DMS79 treated with DMSO at 0.1 percent for 48 hours (cell line): Measurements from ENCODE around the gene CDK5RAP2.

ENCODE experiments used
- DNase-seq: peaks from one replicate; lab custom pipeline; 2025; lab: John Stamatoyannopoulos, UW

The CDK5RAP2 gene

DNA sequence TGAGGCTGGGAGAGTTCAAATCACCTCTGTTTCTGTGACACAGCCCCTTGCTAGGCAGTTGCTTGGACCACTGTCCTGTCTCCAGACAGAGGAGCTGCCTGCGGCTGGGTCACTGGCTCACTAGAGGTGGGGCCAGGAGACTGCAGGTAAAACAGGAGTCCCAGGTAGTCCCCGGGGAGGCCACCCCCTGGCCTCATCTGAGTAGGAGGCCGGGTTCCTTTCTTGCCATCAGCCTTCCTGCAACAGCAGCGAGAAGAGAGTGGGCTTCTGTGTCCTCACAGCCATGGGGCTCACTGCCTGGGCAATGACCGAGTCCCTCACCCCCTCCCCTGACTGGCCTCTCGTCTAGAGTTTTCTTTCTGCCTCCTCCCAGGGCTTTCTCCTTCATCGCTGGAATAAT lies 197.5 kb downstream of the CDK5RAP2 start:
- no peak for DNase-seq

- no peak for DNase-seq
Observed at GRCh38 chr9:120381839-120382238, 198.1 kb downstream of the CDK5RAP2 start.

DNA sequence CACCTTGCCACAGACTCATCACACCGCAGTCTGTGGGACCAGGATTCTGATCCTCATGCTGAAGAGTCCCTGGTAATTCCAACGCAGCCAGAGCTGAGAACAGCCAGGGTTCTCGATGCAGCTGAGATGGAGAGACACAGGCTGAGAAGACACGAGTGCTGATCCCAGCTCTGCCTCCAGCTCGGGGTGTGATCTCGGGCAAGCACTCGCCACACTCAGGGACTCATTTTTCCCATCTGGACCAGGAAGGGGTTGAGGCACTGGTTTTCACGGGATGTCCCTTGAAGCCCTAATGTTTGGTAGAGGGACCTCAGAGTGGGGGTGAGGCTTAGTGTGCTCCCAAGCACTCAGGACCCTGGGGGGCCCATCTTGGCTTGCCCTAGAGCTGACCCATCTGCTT lies 200.4 kb downstream of the CDK5RAP2 start:
- no peak for DNase-seq

- no peak for DNase-seq
Observed at GRCh38 chr9:120378680-120379079, 201.3 kb downstream of the CDK5RAP2 start.

- no peak for DNase-seq
Observed at GRCh38 chr9:120377268-120378159, 202.5 kb downstream of the CDK5RAP2 start.

GRCh38 chr9:120376101-120376500 lies 203.9 kb downstream of the CDK5RAP2 start:
- DNase-seq: no peak

DNA sequence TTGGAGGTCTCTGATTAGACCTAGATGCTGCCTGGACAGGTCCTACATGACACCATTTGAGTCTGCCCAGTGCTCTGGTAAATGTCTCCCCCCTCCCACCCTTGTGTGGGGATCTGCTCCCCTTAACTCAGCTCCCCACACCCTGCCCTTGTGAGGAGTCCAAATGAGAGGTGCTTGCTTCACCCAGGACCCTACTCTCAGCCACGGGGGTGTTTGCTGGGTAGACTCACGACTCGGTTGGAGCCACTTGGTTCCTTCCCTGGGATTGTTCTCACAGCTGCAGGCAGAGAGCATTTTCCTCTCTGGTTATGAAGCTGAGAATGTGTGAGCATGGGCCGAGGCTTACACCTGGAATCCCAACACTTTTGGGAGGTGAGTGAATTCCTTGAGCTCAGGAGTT lies 204.7 kb downstream of the CDK5RAP2 start:
- DNase-seq: no peak

GRCh38 chr9:120374817-120375216 lies 205.2 kb downstream of the CDK5RAP2 start:
- no peak for DNase-seq

DNA sequence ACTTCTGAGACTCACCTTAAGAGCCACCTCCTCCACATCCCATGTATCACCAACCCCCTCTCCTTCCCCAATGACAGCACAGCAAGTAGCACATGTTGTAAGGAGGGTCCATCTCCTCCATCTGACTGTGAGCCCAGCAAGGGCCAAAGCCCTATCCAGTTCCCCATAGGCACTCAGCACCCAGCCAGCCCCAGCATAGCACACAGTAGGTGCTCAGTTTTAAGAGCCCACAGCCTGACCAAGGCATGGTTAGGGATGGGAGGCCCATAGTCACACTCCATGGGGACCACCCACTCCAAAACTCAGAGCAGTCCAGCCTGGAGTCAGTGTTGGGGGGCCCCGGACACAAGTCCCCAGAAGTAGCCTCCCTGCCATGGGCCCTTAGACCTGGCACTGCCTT lies 205.7 kb downstream of the CDK5RAP2 start:
- DNase-seq: no peak

DNA sequence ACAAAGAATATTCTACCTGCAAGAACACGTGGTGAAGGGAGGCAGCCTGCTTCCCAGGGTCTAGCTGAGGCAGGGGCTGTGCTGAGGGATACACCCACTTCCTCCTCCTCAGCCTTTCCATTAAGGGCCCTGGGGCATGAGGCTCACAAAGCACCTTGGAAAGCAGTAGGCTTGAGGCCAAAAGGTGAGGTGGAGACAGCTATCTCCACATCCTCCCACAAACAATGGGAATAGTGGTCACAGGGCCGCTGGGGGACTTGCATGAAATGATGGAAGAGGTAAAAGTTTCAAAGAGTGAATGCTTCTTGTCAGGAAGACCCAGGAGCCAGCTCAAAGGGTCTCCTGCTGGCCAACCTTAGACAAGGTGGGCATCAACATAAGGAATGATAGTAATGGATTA lies 207.9 kb downstream of the CDK5RAP2 start:
- DNase-seq: no peak

- DNase-seq: no peak
Observed at GRCh38 chr9:120369608-120370220, 210.3 kb downstream of the CDK5RAP2 start.

GRCh38 chr9:120368799-120369198 lies 211.2 kb downstream of the CDK5RAP2 start:
- no peak for DNase-seq

GRCh38 chr9:120366644-120367019 lies 213.3 kb downstream of the CDK5RAP2 start:
- no peak for DNase-seq

GRCh38 chr9:120365386-120365785 lies 214.6 kb downstream of the CDK5RAP2 start:
- DNase-seq: no peak

- no peak for DNase-seq
Observed at GRCh38 chr9:120363697-120364096, 216.3 kb downstream of the CDK5RAP2 start.

DNA sequence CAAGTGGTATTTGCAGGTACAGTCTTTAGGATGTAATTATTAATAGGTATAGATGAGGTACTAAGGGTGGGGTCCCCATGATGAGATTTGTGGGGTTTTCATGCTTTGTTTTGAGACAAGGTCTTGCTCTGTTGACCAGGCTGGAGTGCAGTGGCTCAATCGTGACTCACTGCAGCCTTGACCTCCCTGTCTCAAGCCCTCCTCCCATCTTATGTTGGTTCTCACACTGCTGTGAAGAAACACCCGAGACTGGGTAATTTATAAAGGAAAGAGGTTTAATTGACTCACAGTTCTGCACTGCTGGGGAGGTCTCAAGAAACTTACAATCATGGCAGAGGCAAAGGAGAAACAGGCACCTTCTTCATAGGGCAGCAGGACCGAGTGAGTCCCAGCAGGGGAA lies 217.5 kb downstream of the CDK5RAP2 start:
- DNase-seq: no peak

- DNase-seq: no peak
Observed at GRCh38 chr9:120361551-120361950, 218.4 kb downstream of the CDK5RAP2 start.

DNA sequence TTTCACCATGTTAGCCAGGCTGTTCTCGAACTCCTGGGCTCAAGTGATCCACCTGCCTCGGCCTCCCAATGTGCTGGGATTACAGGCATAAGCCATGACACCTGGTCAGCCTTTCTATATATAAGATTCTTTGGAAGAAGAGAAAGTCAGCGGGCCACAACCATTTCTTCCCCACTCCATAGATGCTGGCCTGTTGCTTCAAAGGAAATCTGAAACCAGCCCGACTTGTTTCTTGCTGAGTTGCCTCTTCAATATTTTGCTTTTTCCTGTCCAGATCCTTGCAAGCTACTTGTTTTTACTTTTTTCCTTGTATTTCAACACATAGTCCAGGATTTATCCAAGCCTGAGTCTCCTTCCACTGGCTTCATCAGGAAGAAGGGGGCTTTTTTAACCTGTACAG lies 219.5 kb downstream of the CDK5RAP2 start:
- DNase-seq: no peak

DNA sequence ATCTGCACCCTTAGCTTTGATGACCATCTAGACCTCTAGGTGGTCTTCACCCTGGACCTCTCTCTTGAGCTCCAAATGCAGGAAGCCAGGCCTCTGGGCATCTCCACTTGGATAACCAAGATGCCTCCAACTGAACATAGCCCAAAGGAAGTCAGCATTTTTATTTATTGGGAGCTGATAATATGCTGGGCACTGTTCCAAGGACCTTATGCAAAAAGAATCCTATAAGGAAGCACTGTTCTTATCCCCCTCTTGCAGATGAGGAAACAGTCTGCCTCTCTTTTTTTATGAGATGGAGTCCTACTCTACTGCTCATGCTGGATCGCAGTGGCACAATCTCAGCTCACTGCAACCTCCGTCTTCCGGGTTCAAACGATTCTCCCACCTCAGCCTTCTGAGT lies 219.9 kb downstream of the CDK5RAP2 start:
- no peak for DNase-seq

GRCh38 chr9:120358877-120359276 lies 221.1 kb downstream of the CDK5RAP2 start:
- DNase-seq: no peak

GRCh38 chr9:120353506-120353905 lies 226.5 kb downstream of the CDK5RAP2 start:
- DNase-seq: no peak

GRCh38 chr9:120351106-120351505 lies 228.9 kb downstream of the CDK5RAP2 start:
- no peak for DNase-seq

DNA sequence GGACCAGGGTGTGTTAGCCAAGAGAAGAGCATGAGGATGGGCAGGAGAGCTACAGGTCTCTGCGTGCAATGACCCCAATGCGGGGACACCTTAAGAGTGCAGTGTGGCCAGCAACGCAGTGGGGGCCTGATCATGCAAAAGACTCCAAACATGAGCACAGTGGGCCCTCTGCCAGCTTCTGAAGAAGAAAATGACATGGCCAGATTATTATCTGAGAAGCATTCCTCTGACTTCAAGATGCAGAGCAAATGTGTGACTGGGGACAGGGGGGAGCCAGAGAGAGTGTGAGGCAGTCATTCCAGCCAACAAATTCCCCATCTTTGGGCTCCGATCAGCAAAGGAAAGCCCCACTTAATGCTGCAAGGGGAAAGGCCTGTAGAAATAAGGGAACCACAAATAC lies 229.4 kb downstream of the CDK5RAP2 start:
- DNase-seq: no peak
